GM18508 (cell line): ENCODE measurements around the gene ZNF692.
A peak's percentile ranks its signal among the peaks of the same experiment; 100 is the strongest.
"Not testable (repeated sequence)": the region's sequence is repeated elsewhere in the genome, so short reads cannot be mapped to it uniquely, and the experiment has no call there.

Source experiments
- ATAC-seq: cut with Tn5 transposase; IDR thresholded peaks from one replicate; pipeline ENCODE4 v1.9.1; 2021; ENCODE audit warnings: moderate number of reproducible peaks; ENCODE audit not compliant: insufficient read depth, unreplicated experiment

ZNF692 gene

DNA sequence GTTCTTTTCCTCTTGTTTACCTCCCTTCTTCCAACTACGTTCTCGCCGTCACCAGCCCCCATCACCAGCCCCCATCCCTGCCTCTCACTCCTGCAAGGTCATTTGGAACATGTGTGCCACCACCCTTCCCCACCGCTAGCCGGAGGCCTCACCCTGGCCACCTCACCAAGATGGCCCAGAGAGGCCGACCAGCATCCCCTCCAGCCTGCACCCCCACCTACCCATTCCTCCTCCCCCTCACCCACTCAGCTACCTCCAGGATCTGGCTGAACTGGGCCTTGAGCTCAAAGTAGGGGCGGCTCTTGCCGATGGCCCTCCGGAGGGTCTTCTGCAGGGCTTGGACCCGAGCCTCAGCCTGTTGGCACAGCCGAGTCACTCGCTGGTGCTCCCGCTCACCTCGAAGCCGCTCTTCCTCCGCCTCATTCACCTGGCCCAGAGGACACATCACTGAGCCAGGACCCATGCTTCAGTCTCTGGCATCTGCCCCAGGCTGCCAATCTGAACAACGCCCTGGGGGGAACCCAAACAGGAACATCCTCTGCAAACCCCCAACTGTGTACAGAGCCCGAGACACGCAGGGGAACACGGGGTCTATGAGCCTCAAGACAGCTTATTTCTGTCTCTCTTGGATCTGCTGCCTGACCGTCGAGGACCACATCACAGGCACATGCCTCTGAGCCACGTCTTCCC lies 46.0 kb downstream of the ZNF692 start:
- no peak for ATAC-seq

DNA sequence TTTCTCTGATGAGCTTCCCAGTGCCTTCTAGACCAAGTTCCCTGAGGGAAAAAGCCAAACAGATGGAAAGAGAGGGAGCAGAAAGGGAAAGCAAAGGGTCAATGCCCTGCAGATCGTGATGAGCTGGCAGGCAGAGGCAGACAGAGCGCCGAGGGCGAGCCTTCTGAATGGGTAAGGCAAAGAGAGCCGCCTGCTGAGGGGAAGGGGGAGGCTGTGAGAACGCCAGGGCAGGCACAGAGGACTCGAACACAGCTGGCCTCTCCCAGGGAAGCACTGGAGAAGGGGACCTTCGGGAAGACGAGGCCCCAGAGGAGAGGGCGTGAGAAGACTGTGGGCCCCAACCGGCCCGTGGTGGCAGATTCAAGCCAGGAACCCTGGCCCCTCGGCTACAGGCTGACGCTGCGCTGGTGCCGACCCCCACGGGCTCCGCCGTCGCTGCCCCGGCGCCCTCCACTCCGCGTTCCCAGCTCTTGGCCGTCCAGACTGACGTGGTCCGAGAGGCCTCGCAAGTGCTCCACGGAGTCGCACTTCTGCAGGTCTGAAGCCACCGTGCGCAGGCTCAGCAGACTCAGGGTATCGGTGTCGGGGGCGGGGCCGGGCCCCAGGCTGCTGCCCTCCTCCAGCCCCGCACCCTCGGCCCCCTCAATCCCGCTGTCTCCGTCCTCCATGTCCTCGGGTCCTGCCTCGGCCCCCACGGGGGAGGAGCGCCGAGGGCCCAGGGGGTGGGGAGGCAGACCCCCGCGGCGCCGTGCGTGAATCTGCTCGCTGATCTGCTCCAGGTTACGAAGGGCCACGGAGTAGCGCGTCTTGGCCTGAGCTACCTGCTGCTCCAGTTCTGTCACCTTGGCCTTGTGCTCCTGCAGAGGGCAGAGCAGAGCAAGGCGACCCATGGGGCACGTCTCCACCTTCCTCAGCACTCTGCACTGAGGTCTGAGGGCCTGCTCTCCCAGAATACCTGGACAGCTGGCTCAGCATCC lies 47.1 kb downstream of the ZNF692 start:
- ATAC-seq: no peak

DNA sequence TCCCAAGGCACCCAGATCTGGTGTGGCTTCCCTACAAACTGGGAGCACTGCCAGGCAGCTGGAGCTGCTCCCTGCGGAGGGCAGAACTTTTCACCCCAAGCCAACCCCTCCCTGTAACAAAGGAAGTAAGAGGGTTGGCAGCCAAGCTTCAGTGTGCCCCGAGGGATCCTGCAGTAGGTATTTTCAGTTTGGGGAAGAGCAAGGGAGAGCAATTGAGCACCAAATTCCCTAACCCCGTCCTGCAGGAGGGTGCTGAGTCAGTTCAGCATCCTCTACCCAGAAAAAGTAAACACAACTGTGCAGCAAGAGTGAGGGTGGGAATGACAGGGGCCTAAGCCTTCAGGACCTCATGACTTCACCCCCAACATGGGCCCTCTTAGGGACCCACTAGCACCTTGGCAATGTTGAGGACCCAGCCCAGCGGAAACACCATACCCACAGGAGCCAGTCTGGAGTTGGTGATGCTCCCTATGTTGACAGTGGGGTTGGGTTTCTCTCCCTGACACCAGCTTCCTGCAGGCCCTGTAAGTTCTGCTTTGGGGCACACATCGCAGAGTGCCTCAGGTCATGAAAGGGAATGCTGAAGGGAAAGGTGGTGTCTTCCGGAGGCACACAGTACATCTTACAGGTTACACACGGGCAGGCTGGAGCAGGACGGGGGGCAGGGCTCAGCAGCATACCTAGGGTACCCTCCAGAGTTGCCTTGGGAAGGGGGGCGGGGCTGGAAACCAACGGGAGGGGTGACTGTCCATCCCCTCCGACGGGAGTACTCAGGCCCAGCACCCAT lies 48.0 kb downstream of the ZNF692 start:
- no peak for ATAC-seq

DNA sequence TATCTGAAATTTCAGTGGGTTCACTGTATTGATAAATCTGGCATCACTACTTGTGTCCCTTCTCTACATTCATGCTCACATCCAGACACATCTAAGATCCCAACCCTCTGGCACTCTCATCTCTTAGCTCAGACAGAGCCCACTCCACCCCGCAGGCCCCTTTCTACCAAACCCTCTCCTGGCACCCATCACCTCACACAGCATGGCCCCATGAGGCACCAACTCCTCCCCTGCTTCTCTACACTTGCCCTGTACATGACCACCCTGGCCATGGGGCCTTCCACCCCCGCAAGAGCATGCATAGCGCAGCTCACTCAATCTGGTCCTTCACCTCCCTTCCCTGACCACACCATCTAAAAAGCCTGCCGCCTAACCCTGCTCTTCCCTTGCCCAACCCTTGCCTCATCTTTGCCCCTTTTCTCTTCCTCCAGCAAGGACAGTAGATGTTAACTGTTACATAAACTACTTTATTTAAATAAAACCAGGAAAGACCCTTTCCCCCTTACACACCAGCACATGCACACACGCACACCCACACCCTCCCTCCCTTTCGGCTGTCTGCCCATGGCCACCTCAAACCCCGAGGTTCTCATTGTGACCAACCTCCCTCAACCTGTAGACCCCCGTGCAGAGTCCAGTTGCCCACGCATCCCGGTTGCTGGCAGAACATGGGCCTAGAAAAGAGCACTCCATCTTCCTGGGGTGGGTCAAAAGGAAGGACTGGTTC lies 48.7 kb downstream of the ZNF692 start:
- no peak for ATAC-seq

DNA sequence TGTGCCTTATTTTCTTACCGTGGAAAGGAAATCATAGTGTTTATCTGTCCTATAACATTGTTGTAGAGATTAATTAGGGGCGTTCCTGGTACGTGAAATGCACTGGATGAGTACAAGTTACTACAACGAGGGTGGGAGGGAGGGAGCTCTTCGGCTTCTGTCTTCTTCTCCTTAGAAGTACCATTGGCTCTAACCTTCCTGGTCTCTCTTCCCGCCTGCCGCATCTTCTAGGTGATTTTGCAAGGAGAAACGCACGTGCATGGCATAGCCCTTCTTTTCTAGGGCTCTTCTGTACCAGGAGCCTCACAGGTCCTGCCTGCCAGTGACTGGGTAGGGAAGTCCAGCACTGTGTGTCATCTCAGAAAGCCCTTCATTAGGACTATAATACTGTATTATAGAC lies 50.0 kb downstream of the ZNF692 start:
- ATAC-seq: no peak

DNA sequence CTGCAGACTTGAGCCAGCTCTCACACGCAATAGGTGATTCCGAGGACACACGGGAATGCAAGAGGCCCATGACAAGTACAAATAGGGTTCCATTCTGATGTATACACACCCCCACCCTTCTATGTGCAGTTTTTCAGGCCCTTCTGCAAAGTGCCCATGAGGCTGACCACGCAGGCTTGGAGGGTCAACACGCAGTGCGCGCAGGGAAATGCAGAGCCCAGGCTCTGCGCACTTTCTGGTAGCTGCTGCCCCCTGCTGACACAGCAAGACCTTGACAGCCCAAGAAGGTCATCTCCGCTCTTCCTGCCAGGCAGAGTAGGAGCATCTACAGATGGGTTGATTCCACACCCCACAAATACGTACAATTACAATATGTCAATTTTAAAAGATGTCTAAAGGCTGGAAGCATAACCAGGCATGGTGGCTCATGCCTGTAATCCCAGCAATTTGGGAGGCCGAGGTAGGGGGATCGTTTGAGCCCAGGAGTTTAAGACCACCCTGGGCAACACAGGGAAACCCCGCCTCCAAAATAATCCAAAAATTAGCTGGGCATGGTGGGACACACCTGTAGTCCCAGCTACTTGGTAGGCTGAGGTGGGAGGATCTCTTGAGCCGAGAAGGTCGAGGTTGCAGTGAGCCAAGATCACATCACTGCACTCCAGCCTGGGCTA lies 51.7 kb downstream of the ZNF692 start:
- ATAC-seq: peak; percentile 35

DNA sequence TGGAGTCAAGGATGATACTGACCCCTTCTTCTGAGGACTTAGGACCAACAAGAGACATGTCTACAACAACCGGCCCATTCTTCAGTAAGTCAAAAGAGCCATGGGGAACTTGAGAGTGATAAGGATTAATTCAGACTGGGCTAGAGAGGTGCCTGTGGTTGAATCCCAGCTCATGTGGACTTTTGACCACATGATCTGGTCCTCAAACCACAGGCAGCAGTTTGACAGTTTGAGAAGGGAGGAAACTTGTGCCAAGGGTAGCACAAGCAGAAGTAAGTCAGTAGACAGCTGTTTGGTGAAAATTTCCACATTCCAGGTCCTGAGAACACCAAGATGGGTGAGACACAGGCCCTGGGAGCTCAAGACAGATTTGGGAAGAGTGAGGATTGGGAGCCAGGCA lies 53.0 kb downstream of the ZNF692 start:
- ATAC-seq: no peak

DNA sequence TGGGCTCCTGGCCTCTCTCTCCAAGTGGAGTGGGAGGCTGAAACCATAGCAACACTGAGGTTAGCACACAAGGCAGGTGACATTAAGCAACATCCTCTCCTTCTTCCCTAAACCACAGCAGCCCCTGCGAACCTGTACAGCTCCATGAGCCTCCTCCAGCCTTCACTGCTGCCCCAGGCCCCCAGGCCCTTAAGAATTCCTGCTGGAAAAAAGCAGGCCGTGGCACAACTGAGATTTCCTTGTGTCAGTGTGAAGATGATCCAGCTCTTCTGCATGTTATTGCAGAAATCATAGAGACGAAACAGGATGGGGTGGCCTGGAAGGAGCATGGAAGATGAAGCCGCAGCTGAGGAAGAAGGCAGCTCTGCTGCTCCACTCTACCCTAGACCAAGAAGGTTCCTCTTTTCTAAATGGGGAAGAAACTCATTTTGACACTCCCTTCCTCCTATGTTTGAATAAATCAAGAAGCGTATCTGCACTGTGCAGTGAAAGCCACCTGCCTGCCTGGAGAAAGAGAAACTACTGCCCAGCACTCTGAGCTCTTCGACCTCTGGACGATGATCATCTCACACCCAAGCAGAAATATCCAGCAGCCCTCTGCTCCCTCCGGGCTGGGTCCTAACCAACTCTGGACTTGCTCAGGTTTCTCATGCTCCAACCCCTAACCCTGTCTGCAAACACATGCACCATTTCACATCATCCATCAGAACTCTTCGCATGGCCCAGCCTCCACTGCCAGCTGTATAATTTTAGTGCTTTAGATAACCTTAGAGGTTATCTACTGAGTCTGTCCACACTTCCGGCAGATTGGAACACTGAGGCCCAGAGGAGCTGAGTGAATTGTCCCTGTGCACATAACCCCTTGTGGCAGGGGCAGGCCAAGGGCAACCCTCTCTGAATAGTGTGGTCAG lies 53.9 kb downstream of the ZNF692 start:
- peak; percentile 88 for ATAC-seq

DNA sequence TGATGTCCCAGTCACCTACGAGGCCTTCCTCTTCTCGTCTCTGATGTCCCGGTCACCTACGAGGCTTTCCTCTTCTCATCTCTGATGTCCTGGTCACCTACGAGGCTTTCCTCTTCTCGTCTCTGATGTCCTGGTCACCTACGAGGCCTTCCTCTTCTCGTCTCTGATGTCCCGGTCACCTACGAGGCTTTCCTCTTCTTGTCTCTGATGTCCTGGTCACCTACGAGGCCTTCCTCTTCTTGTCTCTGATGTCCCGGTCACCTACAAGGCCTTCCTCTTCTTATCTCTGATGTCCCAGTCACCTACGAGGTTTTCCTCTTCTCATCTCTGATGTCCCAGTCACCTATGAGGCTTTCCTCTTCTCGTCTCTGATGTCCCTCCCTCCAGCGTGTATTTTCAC lies 55.4 kb downstream of the ZNF692 start:
- not testable (repeated sequence) for ATAC-seq

DNA sequence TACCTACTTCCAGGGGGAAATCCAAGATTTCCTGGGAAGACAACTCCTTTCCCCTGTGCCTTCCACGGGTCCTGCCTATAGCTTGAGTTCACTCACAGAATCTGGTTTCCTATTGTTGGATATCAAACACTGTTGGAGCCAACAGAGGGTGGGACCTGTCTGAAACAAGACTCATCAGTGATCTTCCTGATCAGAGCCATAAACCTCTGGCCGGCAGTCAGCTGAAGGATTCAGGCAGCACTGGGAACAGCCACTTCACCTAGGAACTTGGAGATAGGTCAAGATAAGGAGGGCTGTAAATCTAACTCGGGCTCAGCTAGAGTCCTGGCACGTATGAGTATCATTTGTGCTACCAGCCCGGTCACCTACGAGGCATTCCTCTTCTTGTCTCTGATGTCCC lies 56.4 kb downstream of the ZNF692 start:
- no peak for ATAC-seq

DNA sequence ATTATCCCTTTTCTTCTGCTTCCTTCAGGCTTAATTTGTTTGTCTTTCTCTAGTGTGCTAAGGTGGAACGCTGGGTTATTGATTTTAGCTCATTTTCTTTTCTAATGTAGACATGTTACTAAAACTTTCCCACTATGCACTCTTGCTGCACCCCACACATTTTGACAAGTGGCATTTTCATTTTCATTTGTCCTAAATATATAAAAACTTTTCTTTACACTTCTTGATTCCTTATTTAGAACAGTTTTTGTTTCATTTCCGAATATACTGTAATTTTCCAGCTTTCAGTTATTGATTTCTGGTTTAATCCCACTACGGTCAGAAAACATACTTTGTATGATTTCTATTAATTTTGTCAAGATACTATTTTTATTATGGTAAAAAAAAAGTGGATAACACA lies 58.4 kb downstream of the ZNF692 start:
- no peak for ATAC-seq
